A549 (cell line): ENCODE results near the gene VWA8.

Source experiments
- CHD2 ChIP-seq: fragments of 150-350 bp; IDR thresholded peaks from 2 replicates; pipeline ENCODE4 v1.6.1; 2014; ENCODE audit warnings: low read length; ENCODE audit not compliant: partially characterized antibody
- CTCF ChIP-seq: fragments of >200 bp; sonication (Bioruptor Twin); formaldehyde crosslinking; IDR thresholded peaks from 3 replicates; pipeline ENCODE4 v1.5.1; 2016
- EP300 ChIP-seq, 2 experiments: fragments of >200 bp; sonication (Bioruptor Twin); formaldehyde crosslinking; IDR thresholded peaks; 2 replicates in 1 of 2; 3 replicates in 1 of 2; pipeline ENCODE4 v1.6.1; 2016 to 2017
- RCOR1 ChIP-seq: fragments of 150-350 bp; IDR thresholded peaks from 2 replicates; pipeline ENCODE4 v1.6.1; 2014; ENCODE audit warnings: antibody characterized with exemption, low read length, low read depth
- REST ChIP-seq: fragments of 200-600 bp; sonication (generic); IDR thresholded peaks from 2 replicates; pipeline ENCODE4 v1.6.1; 2016; ENCODE audit warnings: antibody characterized with exemption, mild to moderate bottlenecking, moderate library complexity
- USF2 ChIP-seq: fragments of 450-650 bp; IDR thresholded peaks from 2 replicates; pipeline ENCODE4 v1.6.1; 2014; ENCODE audit warnings: antibody characterized with exemption

- no peak for TF ChIP-seq REST
- TF ChIP-seq USF2, result no peak
- no peak for TF ChIP-seq RCOR1
- no peak for TF ChIP-seq EP300 (IDR thresholded peaks at IDR 0.05)
- no peak for TF ChIP-seq CTCF
- no peak for TF ChIP-seq CHD2
These were observed 40.7 kb upstream of the VWA8 start for GRCh38 chr13:42001580-42001979.
